HG02610 (cell line): ENCODE data around the gene SMIM13.

ENCODE experiments used
- ATAC-seq: cut with Tn5 transposase; IDR thresholded peaks from one replicate; pipeline ENCODE4 v1.9.1; 2021; ENCODE audit warnings: mild to moderate bottlenecking, moderate library complexity; ENCODE audit not compliant: unreplicated experiment

SMIM13 gene

GRCh38 chr6:11149551-11149950, 55.9 kb downstream of the SMIM13 start:
- no peak for ATAC-seq

GRCh38 chr6:11151488-11151887, 57.9 kb downstream of the SMIM13 start:
- ATAC-seq: no peak

- ATAC-seq: no peak
These were observed 58.9 kb downstream of the SMIM13 start for GRCh38 chr6:11152581-11152980.

GRCh38 chr6:11153447-11153846, 59.8 kb downstream of the SMIM13 start:
- ATAC-seq: no peak

GRCh38 chr6:11155589-11155988, 62.0 kb downstream of the SMIM13 start:
- no peak for ATAC-seq

- ATAC-seq: no peak
These were observed 66.6 kb downstream of the SMIM13 start for GRCh38 chr6:11160199-11160598.

GRCh38 chr6:11161031-11161956, 67.7 kb downstream of the SMIM13 start:
- no peak for ATAC-seq

GRCh38 chr6:11162262-11162661, 68.6 kb downstream of the SMIM13 start:
- no peak for ATAC-seq

GRCh38 chr6:11163932-11164331, 70.3 kb downstream of the SMIM13 start:
- ATAC-seq: peak; percentile 88

GRCh38 chr6:11164717-11165646, 71.3 kb downstream of the SMIM13 start:
- no peak for ATAC-seq

GRCh38 chr6:11166948-11167347, 73.3 kb downstream of the SMIM13 start:
- no peak for ATAC-seq

GRCh38 chr6:11168091-11168635, 74.5 kb downstream of the SMIM13 start:
- ATAC-seq: no peak

- ATAC-seq: no peak
These were observed 78.3 kb downstream of the SMIM13 start for GRCh38 chr6:11171952-11172351.

- ATAC-seq: peak; percentile 64
These were observed 79.1 kb downstream of the SMIM13 start for GRCh38 chr6:11172501-11173327.

- no peak for ATAC-seq
These were observed 80.6 kb downstream of the SMIM13 start for GRCh38 chr6:11174242-11174611.

- no peak for ATAC-seq
These were observed 83.6 kb downstream of the SMIM13 start for GRCh38 chr6:11177271-11177670.

GRCh38 chr6:11179088-11179418, 85.4 kb downstream of the SMIM13 start:
- no peak for ATAC-seq

- ATAC-seq: no peak
These were observed 86.0 kb downstream of the SMIM13 start for GRCh38 chr6:11179419-11180202.

GRCh38 chr6:11181478-11182136, 88.0 kb downstream of the SMIM13 start:
- no peak for ATAC-seq
